GM18526 (cell line): Measurements from ENCODE around the gene RTKN2.

Experiments
- POLR2A ChIP-seq: IDR thresholded peaks from 3 replicates; pipeline ENCODE4 v1.6.1; 2011; ENCODE audit not compliant: insufficient read length; ENCODE audit errors: extremely low read depth

Gene RTKN2

GRCh38 chr10:62268399-62269114 lies at the start of gene RTKN2:
Gene RTKN2, minus strand, starts transcription at chr10:62268844. Its CDS starts 234 bp downstream, at chr10:62268610.
- TF ChIP-seq POLR2A, result no peak

GRCh38 chr10:62317257-62317656 lies 48.6 kb upstream of the RTKN2 start:
- no peak for TF ChIP-seq POLR2A

- TF ChIP-seq POLR2A, result no peak
Observed at GRCh38 chr10:62309254-62309653, 40.6 kb upstream of the RTKN2 start.

- no peak for TF ChIP-seq POLR2A
Observed at GRCh38 chr10:62308101-62308500, 39.5 kb upstream of the RTKN2 start.

GRCh38 chr10:62307635-62308034 lies 39.0 kb upstream of the RTKN2 start:
- no peak for TF ChIP-seq POLR2A

- no peak for TF ChIP-seq POLR2A
Observed at GRCh38 chr10:62306663-62307062, 38.0 kb upstream of the RTKN2 start.

GRCh38 chr10:62305813-62306212 lies 37.2 kb upstream of the RTKN2 start:
- TF ChIP-seq POLR2A, result no peak

GRCh38 chr10:62303922-62304321 lies 35.3 kb upstream of the RTKN2 start:
- no peak for TF ChIP-seq POLR2A

GRCh38 chr10:62302760-62303159 lies 34.1 kb upstream of the RTKN2 start:
- TF ChIP-seq POLR2A, result no peak

- no peak for TF ChIP-seq POLR2A
Observed at GRCh38 chr10:62297857-62298256, 29.2 kb upstream of the RTKN2 start.

- TF ChIP-seq POLR2A, result no peak
Observed at GRCh38 chr10:62284221-62284620, 15.6 kb upstream of the RTKN2 start.

- TF ChIP-seq POLR2A, result no peak
Observed at GRCh38 chr10:62278441-62278910, 9.8 kb upstream of the RTKN2 start.

GRCh38 chr10:62277971-62278370 lies 9.3 kb upstream of the RTKN2 start:
- no peak for TF ChIP-seq POLR2A

- no peak for TF ChIP-seq POLR2A
Observed at GRCh38 chr10:62270020-62270419, 1.4 kb upstream of the RTKN2 start.

GRCh38 chr10:62268027-62268398 lies 631 bp downstream of the RTKN2 start:
- TF ChIP-seq POLR2A, result no peak

GRCh38 chr10:62266611-62267010 lies 2.0 kb downstream of the RTKN2 start:
- no peak for TF ChIP-seq POLR2A

GRCh38 chr10:62266147-62266546 lies 2.5 kb downstream of the RTKN2 start:
- TF ChIP-seq POLR2A, result no peak
